GM19324 (cell line): ENCODE data around the gene HKDC1.
"Not testable (repeated sequence)": the region's sequence is repeated elsewhere in the genome, so short reads cannot be mapped to it uniquely, and the experiment has no call there.

Experiments
- ATAC-seq: cut with Tn5 transposase; IDR thresholded peaks from one replicate; pipeline ENCODE4 v1.9.1; 2021; ENCODE audit warnings: mild to moderate bottlenecking, moderate library complexity; ENCODE audit not compliant: unreplicated experiment, low FRiP score

HKDC1 gene

DNA sequence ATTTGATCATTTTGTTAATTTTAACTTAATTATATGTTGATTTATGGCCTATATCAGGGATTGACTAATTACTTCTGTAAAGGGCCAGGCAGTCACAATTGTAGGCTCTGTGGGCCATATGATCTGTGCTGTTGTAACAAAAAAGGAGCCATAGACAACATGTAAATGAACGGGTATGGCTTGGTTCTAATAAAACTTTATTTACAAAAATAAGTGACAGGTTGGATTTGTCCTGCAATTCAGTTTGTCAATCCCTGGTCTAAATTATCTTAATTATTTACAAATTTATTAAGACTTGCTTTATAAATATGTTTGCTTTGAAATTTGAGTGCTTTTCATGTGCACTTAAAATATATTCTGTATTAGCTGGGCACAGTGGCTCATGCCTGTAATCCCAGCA, 55.3 kb downstream of the HKDC1 start:
- no peak for ATAC-seq

DNA sequence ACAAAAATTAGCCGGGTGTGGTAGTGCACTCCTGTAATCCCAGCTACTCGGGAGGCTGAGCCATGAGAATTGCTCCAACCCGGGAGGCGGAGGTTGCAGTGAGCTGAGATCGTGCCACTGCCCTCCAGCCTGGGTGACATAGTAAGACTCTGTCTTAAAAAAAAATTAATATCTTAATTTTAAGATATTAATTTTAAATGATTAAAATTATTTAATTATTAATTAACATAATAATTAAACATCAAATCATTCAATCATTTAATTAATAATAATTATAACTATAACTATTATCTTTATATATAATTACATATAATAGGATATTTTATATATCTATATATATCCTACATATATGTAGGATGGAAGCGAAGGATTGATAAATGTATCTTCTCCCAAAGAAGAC, 56.4 kb downstream of the HKDC1 start:
- ATAC-seq = no peak

DNA sequence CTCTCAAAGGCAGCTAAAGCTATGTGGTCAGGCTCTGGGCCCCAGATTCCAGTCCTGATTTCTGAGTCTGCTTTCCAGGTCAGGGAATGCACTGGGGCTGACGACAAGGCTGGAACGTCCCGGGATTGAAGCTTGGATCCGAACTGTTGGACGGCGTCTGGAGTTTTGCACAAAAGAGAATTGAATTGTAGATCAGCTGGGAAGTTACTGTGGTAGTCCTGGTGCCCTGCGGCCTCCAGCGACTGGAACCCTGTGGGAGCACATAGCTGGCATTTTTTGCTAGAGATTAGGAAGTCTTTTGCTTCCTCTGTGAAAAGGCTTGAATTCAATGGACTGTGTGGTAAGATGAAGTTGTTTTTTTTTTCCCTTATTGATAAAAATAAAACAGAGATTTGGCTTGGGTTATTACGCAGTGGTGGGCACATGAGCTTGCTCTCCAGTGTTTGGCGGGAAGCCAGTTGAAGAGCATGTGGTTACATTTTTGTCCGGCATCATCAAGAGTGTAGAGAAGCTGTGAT, 58.4 kb downstream of the HKDC1 start, which contains the start of gene HK1:
Gene HK1 (plus strand): TSS at position 51 of the 518 bp plus-strand sequence.
- ATAC-seq = no peak

DNA sequence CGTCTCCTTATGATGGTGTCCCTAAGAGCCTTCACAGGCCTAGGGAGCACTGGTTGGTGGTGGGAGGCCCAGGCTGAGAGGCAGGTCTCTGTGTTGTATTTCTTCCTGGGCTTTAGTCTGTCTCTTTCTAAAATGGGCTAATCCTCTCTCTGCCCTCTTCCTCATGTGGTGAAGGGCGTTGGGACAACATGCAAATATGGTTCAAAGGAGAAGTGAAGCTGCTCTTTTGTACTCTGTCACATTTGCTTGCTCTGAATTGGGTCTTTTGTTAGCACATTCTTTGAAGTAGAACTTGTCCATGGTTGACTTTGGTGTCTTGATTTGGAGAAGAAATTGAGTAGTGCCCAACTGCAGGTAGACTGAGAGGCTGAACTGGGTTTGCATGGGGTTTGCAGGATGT, 59.0 kb downstream of the HKDC1 start:
- no peak for ATAC-seq

DNA sequence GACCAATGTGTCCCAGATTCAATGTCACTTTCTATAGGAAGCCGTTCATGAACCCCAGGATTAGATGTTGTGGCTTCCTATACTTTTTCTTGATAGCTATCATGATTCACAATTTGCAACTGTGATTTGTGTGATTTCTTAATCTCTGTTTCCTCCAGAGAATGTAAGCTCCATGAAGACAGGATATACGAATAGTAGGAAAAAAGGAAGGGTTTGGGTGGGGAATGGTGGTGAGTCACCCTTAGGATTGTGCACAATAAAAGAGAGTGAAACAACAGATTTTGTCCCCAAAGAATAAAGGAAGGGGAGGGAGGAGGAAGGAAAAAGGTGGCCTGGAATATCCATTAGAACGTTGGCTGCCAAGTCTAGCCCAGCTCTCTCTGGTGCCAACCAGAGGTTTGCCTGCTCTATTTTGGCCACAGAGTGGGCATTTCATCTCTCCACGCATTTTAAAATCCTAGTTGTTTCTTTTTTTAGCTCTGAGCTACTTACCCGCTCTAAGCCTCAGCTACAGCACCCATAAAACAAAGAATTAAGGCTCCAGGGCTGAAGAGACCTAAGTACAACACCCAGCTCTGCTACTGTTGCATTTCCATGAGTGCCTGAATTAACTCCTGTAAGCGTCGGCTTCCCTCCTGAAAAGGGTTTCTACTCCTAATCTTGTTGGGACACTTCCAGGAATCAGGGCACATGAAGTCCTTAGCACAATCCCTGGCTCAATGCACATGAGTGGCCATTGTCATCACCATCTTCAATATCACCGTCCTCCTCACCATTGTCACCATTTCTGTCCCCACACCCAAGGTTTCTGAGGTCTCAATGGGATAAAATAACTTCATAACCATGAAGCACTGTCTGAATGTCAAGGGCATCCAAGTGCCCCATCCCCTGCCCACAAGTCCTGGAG, 61.6 kb downstream of the HKDC1 start:
- no peak for ATAC-seq

DNA sequence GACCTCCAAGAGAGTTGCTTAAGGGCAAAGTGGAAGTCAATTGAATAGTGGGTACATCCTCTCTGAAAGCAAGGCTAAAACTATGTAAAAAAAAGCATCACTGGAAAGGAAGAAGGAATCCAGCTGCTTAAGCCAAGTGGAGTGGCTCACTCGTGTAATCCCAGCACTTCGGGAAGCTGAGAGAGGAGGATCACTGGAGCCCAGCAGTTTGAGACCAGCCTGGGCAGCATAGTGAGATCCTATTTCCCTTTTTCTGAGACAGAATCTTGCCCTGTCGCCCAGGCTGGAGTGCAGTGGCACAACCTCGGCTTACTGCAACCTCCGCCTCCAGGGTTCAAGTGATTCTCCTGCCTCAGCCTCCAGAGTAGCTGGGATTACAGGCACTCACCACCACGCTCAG, 64.3 kb downstream of the HKDC1 start:
- not testable (repeated sequence) for ATAC-seq

DNA sequence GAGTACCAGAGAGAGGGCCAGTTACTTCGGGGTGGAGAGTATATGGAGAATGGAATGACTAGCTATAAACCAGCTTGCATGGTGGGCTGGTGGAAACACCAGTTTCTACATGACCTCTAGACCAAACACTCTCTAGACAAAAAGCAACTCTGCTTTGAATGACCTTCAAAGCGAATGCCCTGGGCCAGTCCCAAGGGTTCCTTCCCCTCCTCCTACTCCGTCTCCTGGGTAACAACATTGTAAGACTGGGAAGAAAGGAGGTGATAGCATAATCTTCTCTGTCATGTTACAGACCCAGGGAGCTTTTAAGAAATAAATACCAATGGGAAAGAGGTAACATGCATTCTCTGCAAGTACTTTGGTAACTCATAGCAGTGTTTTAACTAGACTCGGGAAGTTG, 65.6 kb downstream of the HKDC1 start:
- ATAC-seq = no peak

DNA sequence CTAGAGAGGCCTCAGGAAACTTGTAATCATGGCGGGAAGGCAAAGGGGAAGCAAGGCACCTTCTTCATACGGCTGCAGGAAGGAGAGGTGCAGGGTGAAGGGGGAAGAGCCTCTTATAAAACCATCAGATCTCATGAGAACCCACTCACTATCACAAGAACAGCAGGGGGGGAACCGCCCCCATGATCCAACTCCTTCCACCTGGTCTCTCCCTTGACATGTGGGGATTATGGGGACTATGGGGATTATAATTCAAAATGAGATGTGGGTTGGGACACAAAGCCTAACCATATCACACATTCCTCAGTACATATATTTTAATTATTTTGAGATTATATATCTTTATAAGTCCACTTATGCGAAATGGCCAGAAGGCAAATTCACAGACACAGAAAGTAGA, 67.0 kb downstream of the HKDC1 start:
- no peak for ATAC-seq

DNA sequence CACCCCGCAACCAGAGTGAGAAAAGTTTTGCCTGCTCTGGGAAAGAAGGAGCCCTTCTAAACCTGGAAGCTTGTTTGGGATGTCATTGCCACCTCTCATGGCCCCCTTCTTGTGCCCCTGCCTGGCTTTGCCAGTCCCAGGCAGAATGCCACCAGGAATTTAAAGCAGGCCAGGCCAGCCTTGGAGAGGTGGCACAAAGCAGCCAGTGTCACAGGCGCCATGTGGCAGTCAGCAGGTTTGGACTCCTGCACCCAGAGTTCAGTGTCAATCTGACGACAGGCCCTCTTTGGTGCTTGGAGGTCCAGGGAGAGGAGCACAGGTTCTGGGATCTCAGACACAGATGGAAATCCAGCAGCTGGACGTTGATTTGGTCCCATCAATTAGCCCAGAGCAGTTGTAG, 70.9 kb downstream of the HKDC1 start:
- ATAC-seq = no peak

DNA sequence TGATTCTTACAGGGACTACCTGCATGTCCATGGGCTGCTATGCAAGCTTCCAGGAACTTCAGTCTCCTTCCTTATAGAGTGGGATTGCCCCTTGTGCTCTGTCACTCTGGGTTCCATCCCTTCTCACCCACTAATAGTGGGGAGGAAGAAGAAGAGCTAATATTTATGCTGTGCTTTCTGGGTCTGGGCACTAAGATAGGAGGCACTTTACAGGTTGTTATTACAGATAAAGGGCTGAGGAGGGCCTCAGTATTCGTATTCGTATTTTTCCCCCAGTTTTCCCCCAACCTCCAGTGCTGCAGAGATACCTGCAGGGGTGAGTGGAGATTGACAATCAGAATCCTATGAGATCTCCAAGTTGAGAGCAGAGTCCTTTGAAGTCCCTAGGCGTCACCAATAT, 72.3 kb downstream of the HKDC1 start:
- no peak for ATAC-seq

DNA sequence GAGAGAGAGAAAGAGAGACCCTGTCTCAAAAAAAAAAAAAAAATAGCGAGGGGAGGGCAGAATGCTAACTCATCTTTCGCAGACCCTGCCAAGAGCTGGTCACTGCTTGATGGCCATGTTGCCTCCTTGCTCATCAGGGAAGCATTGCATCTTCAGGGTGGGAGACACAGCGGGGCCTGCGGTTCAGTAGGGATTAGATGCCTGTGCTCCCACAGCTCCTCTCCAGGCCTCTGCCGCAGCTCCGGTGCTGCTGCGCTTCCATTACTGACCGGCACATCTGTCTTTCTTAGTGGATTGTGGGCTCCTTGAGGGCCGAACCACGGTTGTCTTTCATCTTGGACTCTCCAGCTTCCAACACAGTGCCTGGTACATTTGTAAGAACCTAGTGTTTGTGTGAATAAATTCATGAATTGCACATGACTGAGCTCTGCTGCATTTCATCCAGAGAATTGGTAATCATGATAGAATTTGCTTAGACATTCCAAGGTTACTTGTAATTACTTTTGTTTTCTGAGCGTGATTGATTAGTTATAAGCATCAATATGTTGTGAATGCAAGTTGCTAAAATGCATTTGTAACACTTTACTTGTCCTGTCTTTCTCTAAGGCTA, 75.0 kb downstream of the HKDC1 start:
- ATAC-seq = no peak

DNA sequence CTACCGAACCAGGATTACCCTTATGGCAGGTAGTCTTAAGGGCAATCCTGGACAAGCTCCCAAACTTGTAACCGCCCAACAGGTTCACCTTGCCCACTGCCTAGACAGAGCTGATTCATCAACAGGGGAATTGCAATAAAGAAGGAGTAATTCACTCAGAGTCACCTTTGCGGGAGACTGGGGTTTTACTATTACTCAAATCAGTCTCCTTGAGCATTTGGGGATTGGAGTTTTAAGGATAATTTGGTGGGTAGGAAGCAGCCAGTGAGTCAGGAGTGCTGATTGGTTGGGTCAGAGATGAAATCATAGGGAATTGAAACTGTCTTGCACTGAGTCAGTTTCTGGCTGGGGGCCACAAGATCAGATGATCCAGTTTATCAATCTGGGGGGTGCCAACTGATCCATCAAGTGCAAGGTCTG, 83.5 kb downstream of the HKDC1 start:
- no peak for ATAC-seq

DNA sequence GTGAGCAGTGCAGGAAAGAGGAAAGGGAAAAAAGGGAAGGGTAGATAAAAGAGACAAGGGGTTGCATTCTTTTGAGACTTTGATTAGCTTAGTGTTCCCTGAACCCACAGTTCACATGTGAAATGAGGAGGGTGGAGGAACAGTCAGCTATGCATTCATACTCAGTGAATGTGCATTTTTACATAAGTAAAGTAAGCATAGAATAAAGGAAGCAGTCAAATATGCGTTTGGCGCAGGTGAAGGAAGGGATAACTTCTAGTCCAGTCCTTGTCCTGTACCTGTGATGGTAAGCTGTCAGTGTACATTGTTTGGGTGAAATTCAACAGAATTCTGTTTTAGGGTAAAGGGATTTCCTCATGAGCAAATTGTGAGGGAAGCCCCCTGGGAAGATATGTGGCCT, 86.3 kb downstream of the HKDC1 start:
- ATAC-seq = no peak

DNA sequence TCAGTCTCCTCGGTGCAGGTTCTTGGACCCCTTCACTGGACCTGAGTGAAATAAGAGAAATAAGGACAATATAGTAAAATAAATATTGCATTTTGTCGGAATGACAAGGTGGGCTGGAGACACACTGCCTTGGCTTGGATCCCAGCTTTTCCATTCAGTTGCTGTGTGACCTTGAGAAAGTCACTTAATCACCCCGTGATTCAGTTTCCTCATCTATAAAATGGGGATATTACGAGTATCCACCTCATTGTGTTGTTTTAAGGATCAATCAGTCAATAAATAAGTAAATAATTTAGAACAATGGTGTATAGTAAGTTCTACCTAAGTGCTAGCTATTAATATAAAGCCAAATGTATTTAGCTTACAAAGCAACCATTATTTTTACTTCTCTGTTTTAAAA, 87.3 kb downstream of the HKDC1 start:
- no peak for ATAC-seq

DNA sequence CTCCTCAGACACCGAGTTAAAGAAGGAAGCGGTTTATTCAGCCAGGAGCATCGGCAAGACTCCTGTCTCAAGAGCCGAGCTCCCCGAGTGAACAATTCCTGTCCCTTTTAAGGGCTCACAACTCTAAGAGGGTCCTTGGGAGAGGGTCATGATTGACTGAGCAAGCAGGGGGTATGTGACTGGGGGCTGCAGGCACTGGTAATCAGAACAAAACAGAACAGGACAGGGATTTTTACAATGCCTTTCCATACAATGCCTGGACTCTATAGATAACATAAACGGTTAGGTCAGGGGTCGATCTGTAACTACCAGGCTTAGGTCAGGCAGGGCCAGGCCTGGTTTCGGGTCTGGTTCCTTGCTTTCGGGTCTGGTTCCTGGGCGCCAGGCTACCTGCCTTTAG, 88.2 kb downstream of the HKDC1 start:
- ATAC-seq = not testable (repeated sequence)

DNA sequence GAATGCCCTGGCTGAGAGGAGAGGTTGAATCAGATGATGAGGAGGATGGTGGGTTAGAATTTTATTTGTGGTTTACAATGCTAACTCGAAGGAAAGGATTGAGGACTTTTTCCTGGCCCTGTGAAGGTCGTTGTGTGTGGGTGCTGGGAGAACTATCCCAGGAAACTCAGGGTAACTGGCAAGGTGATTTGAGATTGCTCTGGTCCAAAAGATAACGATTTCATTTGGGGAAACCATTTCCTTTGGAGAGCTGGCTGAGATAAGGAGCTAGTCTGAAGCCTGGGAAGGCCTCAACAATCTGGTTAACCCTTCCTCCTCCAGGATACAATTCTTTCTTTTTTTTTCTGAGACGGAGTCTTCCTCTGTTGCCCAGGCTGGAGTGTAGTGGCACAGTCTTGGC, 91.2 kb downstream of the HKDC1 start:
- ATAC-seq = no peak

DNA sequence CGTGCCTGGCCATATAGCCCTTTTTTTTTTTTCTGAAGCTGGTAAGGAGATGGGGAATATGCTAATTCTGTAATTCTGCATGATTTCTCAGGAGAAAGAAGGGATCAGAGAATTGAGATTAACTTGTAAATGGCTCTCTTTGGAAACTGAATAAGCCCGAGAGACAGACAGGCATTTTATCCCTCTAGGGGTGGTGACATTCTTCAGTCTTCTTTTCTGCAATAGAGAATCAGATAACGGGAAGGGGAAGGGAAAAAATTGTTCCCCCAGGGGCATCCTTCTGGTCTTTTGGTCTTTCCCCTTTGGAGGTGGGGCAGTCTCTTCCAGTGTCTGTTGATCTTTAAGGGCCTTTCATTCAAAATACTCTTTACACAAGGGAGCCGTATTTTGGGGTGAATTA, 92.4 kb downstream of the HKDC1 start:
- no peak for ATAC-seq

DNA sequence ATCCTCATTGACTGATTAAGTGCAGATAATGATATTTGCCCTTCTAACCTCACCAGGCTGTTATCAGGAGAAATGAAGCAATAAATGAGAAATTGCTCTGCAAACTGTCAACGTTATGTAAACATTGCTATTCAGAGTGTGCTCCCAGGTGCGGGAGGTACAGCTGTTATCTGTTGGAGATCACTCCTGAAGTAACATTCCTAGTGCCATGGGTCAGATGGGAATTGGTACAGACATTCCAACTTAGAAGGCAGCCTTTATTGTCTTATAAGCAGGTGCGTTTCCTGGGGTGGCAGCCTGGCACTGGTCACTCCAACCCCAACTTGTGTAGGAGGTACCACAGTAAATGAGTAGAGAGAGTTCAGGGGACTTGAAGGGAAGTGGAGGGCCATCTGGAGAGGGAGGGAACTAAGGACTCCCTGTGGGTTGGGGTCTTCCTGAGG, 95.0 kb downstream of the HKDC1 start:
- no peak for ATAC-seq

DNA sequence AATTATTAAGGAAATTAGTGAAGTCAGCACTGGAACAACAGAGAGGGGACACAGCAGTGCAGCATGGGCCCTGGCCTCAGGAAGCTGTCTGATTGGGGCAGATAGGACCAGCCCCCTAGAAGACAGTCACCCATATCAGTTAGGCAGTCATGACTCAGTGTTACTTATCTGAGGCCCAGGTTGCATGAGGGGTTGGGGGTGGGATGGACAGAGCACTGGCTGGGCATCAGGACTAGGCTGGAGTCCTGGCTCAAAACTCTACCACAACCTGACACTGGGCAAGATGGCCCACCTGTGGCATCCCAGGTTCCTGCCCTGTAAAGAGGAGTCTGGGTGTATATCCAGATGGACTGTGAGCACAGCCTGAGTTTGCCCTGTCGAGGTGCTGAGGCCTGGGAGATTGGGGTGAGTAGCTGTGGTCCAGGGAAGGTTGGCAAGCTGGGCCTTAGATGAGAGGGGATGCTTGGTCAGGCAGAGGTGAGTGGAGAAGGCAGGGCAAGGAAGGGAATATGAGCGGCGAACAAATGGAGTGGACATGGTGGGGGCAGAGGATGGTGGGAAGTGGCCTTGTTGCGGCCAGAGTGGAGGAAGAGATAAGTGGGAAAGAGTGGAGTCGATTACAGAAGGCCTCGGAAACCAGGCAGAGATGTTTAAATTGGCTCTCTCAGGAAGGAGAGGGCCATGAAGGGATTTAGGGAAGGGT, 95.6 kb downstream of the HKDC1 start:
- no peak for ATAC-seq

DNA sequence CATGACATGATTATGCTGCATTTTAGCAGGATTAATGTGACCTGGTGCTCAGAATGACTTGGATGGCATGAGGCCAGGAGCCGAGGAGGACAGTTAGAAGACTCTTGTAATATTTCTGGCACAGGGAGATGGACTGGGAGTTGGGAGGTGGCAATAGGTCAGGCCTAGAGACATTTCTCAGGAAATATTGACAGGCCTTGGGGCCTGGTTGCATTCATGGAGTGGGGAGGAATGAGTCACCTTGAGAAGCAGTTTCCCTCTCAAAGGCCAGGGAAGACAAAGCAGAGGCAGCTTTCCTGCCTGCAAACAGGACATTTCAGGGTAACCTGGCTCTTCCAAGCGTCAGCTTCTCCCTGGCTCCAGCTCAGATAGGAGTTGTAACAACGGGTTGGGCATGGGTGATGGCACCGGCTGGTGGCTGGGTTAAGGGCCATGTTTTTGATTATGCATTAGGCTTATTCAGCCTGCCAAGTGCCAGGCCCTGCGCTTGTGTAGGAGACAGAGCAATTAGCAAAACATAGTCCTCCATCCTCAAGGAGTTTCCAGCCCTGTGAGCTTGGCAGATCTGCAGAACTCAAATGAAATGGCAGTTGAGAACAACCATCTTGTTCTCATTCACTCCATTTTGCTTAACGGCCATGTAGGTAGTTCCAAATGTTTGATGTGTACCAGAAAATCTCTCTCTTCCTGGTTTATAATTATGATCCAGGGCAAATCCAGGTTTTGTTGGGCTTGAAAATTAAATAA, 96.4 kb downstream of the HKDC1 start:
- no peak for ATAC-seq
